Uterus (tissue), 2 donors: Measurements from ENCODE around the gene MRPS5.

Experiments
- CTCF ChIP-seq, 4 experiments: fragments of 200-600 bp in 2 of 4; fragments of 450-650 bp in 2 of 4; sonication (generic) in 2 of 4; IDR thresholded peaks; one replicate each; pipeline ENCODE4 v1.5.1; 2016 to 2019; ENCODE audit warnings: antibody characterized with exemption in 4 of 4, mild to moderate bottlenecking in 2 of 4, moderate library complexity in 1 of 4
- POLR2A ChIP-seq, 2 donors: fragments of 450-650 bp; IDR thresholded peaks; one replicate each; pipeline ENCODE4 v1.6.1; 2016; ENCODE audit warnings: antibody characterized with exemption in 2 of 2, mild to moderate bottlenecking in 1 of 2, moderate library complexity in 1 of 2

- TF ChIP-seq CTCF (IDR thresholded peaks at IDR 0.05) (no peak), POLR2A (IDR thresholded peaks at IDR 0.05) (no peak)
Observed at GRCh38 chr2:95061601-95062183, 59.9 kb downstream of the MRPS5 start.
